Ascending aorta (tissue), 2 donors: ENCODE results near the gene TMEM191B. TPM values are rescaled to one million over a fixed set of nuclear protein-coding genes. Genes with fewer than 3 reads are reported as not detected.
"Not testable (repeated sequence)": the region's sequence is repeated elsewhere in the genome, so short reads cannot be mapped to it uniquely, and the experiment has no call there.

Experiments used
- DNase-seq, 2 donors: peaks; one replicate each; pipeline ENCODE4 v3.0.0-alpha.2; 2019; ENCODE audit warnings: low spot score in 2 of 2
- H3K27ac ChIP-seq, 2 donors: fragments of 200-600 bp; sonication (generic); one replicate each; pipeline ENCODE4 v1.5.1; 2016 to 2017; ENCODE audit warnings: mild to moderate bottlenecking in 1 of 2
- H3K27me3 ChIP-seq: fragments of 200-600 bp; sonication (generic); one replicate; pipeline ENCODE4 v1.5.1; 2017
- H3K36me3 ChIP-seq, 2 donors: fragments of 200-600 bp; sonication (generic); one replicate each; pipeline ENCODE4 v1.5.1; 2016
- H3K4me1 ChIP-seq, 2 donors: fragments of 200-600 bp; sonication (generic); one replicate each; pipeline ENCODE4 v1.5.1; 2016 to 2017; ENCODE audit warnings: mild to moderate bottlenecking in 1 of 2
- H3K4me3 ChIP-seq, 2 donors: fragments of 200-600 bp; sonication (generic); one replicate each; pipeline ENCODE4 v1.5.1; 2016 to 2017; ENCODE audit warnings: mild to moderate bottlenecking in 1 of 2
- H3K9me3 ChIP-seq, 2 donors: fragments of 200-600 bp; sonication (generic); one replicate each; pipeline ENCODE4 v1.5.1; 2016
- intact Hi-C: fragments of 100-400 bp; cut with DNase I; formaldehyde crosslinking; loops from one replicate; pipeline ENCODE4 v1.15.1; 2023
- total RNA-seq: library from RNA; depleted of rRNA; stranded (reverse); fragments of >200 nt; gene quantifications from one replicate; pipeline ENCODE4 v1.1.0, GENCODE V29; 2016

Gene TMEM191B
- total RNA-seq, 1 donor from 2014 or later, result not detected

DNA sequence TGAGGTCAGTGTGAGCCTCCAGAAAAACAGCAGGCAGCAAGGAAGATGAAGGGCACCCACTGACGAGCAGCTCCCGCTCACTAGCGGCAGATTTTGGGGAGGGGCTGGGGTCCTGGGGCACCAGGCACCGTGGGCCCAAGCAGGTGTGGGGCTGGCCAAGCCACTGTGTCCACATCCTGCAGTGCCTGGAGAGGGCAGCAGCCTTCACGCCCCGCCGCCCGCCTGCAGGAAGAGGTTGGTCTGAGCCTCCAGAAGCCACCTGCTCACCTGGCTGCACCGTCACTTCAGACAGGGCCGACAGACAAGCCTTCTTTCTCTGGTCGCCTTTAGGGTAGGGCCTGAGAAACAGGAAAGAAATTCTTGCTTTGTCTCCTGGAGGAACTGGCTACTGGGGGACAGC lies 15.8 kb downstream of the TMEM191B start:
- H3K9me3 ChIP-seq, DNase-seq, H3K36me3 ChIP-seq, H3K27me3 ChIP-seq, H3K27ac ChIP-seq, intact Hi-C loops, H3K4me3 ChIP-seq, H3K4me1 ChIP-seq: not testable (repeated sequence)

DNA sequence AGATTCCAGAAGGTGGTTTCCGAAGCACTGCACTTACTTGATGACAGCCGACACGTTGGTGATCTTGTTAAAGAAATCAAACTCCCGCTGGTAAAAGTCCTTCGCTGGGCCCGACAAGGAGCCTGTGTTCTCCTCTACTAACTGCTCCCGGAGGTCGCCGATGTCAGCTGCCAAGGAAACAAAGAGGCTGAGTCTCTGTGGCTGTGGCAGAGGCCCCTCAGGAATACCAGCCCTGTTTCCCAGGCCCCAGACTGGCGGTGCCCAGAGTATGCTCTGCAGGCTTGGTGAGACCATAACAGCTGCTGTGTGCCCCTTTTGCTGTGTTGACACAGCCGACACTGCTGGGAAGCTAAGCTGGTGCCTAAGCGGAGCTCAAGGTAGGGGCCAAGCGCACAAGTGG lies 17.0 kb downstream of the TMEM191B start:
- intact Hi-C loops, H3K27me3 ChIP-seq, H3K4me1 ChIP-seq, H3K4me3 ChIP-seq, H3K27ac ChIP-seq, DNase-seq, H3K9me3 ChIP-seq, H3K36me3 ChIP-seq: not testable (repeated sequence)

DNA sequence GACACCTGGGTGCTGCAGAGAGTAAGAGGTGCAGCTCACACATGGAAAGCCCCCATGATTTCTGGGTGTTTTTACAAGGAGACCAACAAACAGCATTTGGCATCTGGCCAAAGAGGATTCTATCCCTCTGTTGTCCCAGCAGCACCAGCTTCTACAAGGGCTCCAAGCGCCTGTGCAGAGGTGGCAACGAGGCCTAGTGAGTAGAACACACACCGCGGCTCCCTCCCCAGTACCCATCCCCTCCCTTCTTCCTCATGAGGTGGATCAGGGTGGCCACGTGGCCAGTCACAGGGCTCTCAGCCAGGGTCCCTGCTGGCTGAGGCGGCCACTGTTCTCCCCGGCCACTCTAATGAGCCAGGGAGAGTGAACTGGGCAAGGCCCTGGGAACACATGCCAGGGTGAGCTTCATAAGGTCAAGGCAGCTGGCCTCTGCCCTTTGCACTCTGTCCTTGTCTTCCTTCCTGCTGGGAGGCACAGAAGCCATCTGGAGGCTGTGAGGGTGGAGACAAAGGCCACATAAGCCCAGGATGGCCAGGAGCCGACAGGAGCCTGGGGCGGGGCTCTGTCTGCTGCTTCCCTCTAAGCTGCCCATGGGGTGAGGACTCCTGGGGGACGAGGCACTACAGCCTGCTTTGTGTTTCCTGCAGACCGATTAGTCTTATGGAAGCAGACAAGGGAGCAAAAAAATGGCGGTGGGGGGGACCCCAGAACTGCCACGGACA lies 22.0 kb downstream of the TMEM191B start:
- not testable (repeated sequence) for H3K36me3 ChIP-seq

DNA sequence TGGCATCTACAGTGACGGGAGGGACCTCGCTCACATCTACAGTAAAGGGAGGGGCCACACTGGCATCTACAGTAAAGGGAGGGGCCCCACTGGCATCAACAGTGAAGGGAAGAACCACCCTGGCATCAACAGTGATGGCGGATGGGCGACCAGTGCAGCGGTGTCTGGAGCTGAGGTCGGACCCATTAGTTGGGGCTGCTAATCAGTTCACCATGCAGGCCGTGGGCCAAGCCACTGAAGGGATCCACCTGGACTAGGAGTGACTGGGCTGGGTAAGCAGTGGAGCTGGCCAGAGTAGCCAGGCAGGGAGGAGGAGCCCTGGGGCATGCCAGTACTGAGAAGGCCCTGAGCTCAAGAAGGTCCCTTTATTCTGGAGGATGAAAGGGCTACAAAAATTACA lies 23.4 kb downstream of the TMEM191B start:
- H3K4me1 ChIP-seq, H3K36me3 ChIP-seq, H3K4me3 ChIP-seq, intact Hi-C loops, H3K27ac ChIP-seq, H3K27me3 ChIP-seq, DNase-seq, H3K9me3 ChIP-seq: not testable (repeated sequence)

More for the DNA sequence above, 22.0 kb downstream of the TMEM191B start:
- H3K4me3 ChIP-seq, H3K4me1 ChIP-seq, intact Hi-C loops, H3K27me3 ChIP-seq, H3K27ac ChIP-seq, H3K9me3 ChIP-seq, DNase-seq: not testable (repeated sequence)

DNA sequence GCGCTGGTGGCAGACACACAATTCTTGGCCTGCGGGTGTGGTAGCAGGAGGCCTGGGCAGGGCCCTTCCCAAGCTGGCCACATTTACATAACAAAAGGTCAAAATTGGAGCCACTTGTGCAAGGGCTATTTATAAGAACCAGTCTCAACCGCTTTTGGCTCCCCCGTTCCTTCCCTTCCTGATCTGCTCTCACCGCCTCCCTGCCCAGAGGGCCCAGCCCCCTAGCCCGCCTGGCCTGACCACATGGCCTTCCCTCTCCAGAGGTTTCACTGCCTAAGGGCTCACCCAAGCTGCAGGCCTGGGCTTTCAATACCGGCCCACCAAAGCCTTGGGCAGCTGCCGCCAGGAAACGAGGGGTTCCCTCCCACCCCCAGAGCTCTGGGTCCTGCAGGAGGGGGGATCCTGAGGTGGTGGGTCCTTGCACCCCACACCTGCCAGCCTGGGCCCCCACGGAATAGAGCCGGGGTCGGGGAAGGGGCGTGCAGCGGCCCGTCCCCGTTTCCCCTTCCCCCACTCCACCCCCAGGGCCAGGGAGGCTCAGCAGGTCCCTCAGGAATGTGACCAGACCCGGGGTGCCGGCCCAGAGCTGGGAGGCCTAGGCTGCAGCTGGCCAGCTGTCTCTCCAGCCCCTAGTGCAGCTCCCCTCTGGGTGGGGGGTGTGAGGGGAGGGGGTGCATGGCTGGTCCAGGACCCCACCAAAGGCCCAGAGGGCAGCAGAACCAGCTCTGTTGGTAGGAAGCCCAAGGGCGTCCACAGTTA lies 25.4 kb downstream of the TMEM191B start:
- intact Hi-C loops, H3K4me3 ChIP-seq, H3K9me3 ChIP-seq, H3K36me3 ChIP-seq, H3K27me3 ChIP-seq, DNase-seq, H3K27ac ChIP-seq, H3K4me1 ChIP-seq: not testable (repeated sequence)

DNA sequence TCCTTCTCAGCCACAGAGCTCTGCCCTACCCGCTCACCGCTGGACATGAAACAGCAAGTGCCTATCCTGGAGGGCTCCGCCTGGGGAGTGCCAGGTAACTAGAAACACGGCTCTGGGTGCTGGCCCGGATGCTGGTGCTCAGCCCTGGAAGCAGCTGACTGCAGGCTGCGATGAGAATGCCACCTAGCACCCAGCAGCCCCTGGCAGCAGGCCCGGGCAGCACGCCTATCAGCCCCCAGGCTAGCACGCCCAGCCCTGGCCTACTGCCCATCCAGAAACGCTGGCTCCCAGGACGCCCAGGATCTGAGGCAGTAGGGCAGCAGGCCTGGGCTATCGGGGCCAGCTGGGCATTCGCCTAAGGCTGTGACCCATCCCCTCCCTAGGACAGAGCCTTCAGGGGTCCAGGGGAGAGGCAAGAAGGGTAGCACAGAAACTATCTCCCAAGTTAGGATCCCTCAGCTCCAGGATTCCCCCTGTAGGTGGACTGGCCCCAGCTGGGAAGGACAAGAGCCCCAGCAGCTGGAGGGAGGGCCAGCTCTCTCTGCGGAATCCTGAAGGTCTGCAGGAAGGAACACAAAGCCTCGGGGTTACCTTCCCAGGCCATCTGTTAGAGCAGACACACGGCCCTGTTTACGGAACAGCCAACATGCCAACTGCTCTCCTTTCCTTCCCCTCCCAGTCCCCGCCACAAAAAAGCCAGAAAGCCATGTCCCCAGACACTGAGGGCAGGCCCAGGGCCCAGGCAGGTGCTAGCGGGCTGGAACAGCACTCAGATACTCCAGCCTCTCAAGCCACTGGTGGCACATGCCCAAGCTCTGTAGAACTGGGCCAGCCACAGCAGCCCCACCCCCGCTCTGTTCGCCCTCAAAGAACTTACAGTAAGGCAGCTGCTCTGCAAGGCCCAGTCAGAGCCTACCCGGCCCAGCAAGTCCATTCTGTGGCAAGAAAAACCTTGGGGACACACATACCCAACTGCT lies 27.0 kb downstream of the TMEM191B start:
- H3K36me3 ChIP-seq, H3K27me3 ChIP-seq, intact Hi-C loops, H3K27ac ChIP-seq, H3K4me3 ChIP-seq, H3K9me3 ChIP-seq, H3K4me1 ChIP-seq, DNase-seq: not testable (repeated sequence)

DNA sequence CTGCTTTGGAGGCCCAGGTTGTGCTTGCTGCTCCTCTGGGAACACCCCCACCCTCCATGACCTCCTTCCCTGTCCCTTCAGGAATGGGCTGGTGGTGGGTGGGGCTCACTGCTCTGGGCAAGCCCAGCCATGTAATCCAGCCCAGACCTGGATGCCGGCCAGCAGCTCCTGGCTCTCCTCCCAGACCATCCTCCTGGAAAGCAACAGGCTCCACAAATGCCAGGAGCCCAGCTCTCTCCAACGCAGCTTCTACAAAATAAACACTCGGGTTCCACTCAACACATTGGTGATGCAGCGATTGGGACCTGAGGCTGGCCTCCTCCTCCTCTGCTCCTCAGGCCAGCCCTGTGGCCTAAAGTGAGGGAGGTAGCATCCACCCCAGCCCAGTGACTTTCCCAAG lies 30.9 kb downstream of the TMEM191B start:
- DNase-seq, H3K36me3 ChIP-seq, H3K27me3 ChIP-seq, H3K4me1 ChIP-seq, H3K27ac ChIP-seq, H3K9me3 ChIP-seq, intact Hi-C loops, H3K4me3 ChIP-seq: not testable (repeated sequence)

DNA sequence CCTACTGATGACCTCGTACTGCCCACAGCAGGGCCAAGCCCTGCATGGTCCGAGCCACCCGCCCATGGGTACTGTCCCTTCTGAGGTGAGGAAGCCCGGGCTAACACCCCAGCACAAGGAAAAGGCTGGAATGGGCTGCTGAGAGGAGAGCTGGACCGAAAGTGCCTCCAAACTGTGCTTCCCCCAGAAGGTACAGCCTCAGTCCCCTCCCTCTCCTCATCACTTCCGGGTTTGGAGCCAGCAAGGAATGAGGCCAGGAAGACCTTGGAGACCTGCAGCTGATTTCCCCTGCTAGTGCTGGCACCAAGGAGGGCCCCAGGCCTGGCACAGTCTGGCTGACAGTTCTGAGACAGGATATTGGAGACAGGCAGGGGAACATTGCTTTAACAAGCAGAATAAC lies 31.3 kb downstream of the TMEM191B start:
- H3K4me1 ChIP-seq, DNase-seq, H3K9me3 ChIP-seq, H3K27me3 ChIP-seq, intact Hi-C loops, H3K36me3 ChIP-seq, H3K27ac ChIP-seq, H3K4me3 ChIP-seq: not testable (repeated sequence)

DNA sequence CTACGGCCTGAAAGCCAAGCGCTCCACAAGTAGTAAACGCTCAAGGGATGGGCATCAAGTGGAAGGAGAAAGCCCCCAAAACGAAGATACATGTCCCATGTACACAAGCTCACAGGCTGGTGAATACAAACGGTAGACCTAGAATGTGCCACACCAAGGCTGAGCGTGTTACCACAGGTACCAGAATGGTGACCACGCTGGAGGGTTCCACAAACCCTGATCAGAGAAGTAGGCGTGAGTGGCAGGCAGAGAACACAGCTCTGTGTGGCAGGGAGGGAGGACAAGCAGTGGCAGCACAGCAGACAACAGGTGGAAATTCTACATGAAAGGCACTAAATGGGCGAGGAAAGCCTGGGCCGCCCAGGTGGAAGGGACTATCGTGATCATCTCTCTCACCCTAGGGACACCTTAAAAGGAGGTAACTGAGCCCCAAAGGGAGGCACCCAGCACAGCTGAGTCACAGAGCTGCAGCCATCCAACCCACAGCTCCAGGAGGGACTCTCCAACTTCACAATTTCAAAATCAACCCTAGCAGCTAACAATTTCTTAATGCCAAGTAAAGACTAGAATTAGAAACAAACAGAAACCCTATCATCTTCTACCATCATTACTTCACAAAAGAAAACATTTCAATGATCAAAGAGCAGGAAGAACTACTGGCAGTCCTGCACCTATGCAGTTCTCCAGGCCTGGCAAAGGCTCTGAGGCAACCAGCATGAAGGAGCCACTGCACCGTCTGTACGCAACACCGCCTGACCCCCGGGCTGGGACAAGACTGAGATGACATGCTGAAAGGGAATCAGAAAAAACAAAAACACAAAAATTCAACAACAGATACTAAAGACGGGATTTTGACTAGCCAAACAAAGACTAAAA lies 32.7 kb downstream of the TMEM191B start:
- DNase-seq, H3K27me3 ChIP-seq, H3K36me3 ChIP-seq, intact Hi-C loops, H3K27ac ChIP-seq, H3K9me3 ChIP-seq, H3K4me3 ChIP-seq, H3K4me1 ChIP-seq: not testable (repeated sequence)

DNA sequence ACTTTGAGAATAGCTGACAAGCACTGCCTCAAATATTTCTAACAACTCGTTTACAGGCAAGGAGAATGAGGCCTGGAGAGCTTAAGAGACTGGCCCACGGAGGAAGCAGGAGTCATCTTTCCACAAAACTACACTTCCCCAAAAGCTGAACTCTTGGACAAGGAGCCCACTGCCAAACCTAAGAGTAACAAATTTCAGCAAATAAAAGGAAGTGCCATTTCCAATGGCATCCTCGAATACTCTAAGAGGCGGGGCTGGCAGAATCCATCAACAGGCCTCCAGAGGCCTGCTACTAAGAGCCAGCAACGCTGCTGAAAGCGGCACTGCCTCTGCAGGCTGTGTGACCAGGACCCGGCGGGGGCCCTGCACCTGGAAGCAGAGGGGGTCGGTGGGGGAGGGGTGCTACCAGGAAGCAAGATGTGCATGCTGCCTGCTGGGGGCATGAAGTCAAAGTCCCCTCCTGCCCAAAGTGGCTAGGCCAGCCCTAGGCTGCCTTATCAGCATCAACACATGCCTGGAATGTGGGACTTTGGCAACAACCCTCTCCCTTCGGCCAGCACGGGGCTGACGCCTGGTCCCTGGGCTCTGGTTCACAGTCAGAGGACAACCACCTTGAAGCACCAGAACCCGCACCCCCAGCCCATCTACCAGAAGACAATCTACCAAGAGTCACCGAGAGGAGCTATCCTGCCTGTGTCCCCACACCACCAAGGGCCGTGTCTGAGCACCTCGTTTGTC lies 43.1 kb downstream of the TMEM191B start:
- H3K27ac ChIP-seq, H3K9me3 ChIP-seq, H3K27me3 ChIP-seq, intact Hi-C loops, H3K4me3 ChIP-seq, H3K4me1 ChIP-seq, H3K36me3 ChIP-seq, DNase-seq: not testable (repeated sequence)

DNA sequence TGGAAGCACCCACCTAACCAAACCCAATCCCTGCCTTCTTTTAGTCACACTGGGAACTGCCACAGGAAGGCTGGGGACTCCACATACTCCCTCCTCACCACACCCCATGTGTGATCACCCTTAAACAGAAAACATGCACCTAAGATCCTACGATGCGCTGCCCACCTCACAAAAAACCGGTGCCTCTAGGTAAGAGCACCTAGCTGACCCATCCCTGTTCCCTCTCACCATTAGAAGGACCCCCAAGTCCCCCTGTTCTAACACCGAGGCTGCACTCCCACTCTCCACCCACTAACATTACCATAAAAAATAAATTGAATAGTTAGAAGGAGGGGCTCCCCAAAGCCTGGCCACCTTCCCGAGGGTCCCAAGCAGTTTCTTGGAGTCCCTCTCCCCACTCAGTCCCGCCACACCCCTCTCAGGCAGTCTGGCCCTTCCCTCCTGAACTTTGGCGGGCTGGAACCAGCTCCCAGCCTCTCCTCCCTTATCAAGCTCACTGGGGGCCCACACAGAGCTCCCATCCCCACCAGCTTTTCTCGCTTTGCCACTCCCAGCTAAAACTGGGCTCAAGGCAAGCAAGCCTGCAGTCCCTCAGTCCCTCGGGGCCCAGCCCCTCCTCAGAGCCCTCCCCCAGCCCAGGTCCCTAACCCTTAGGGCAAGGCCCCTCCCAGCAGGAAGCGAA lies 46.0 kb downstream of the TMEM191B start:
- H3K4me1 ChIP-seq, H3K36me3 ChIP-seq, H3K27ac ChIP-seq, DNase-seq, H3K9me3 ChIP-seq, intact Hi-C loops, H3K27me3 ChIP-seq, H3K4me3 ChIP-seq: not testable (repeated sequence)

DNA sequence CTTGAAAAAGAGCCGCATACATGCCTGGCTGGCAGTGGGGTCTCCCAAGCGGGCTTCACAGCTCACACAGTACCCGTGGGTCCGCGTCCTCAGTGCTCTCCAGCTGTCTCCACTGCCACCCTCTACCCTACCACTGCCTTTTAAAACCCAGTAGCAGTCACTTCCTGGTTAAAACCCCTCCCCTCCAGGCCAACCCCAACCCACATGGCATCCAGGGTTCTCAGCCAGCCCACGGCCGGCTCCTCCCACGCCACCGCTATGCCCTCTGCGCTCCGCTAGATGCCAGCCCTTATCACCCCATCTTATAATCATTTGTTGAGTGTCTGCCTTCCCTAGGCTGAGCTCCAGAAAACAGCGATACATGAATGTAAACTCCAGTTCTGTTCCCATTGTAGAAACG lies 47.0 kb downstream of the TMEM191B start:
- intact Hi-C loops, H3K27me3 ChIP-seq, H3K36me3 ChIP-seq, H3K4me1 ChIP-seq, H3K4me3 ChIP-seq, H3K9me3 ChIP-seq, H3K27ac ChIP-seq, DNase-seq: not testable (repeated sequence)
